ENCODE data around the gene EXOSC2. TPM values are rescaled to one million over a fixed set of nuclear protein-coding genes. Genes with fewer than 3 reads are reported as not detected.

Gene EXOSC2
- total RNA-seq, 4 donors from 2014 or later: 16.9 to 46.6 (median 22.6) TPM

- no peak for TF ChIP-seq CTCF (IDR thresholded peaks at IDR 0.05)
- DNase-seq (ENCODE audit: low spot score) (no peak), ATAC-seq (ENCODE audit: low FRiP score) (no peak)
Observed at GRCh38 chr9:130735566-130735965, 42.0 kb downstream of the EXOSC2 start.

GRCh38 chr9:130736834-130737233 lies 43.3 kb downstream of the EXOSC2 start:
- no peak for ATAC-seq (ENCODE audit: low FRiP score)
- no peak for TF ChIP-seq CTCF (IDR thresholded peaks at IDR 0.05)
- DNase-seq (ENCODE audit: low spot score): no peak

- DNase-seq (ENCODE audit: low spot score) (no peak), ATAC-seq (ENCODE audit: low FRiP score) (no peak)
- no peak for TF ChIP-seq CTCF (IDR thresholded peaks at IDR 0.05)
Observed at GRCh38 chr9:130738281-130738680, 44.7 kb downstream of the EXOSC2 start.

GRCh38 chr9:130739081-130739480 lies 45.5 kb downstream of the EXOSC2 start:
- ATAC-seq (ENCODE audit: low FRiP score): no peak
- TF ChIP-seq CTCF (IDR thresholded peaks at IDR 0.05): no peak
- no peak for DNase-seq (ENCODE audit: low spot score)

- TF ChIP-seq CTCF (IDR thresholded peaks at IDR 0.05): no peak
- no peak for ATAC-seq (ENCODE audit: low FRiP score)
- DNase-seq (ENCODE audit: low spot score): no peak
Observed at GRCh38 chr9:130740218-130741023, 46.8 kb downstream of the EXOSC2 start.

- ATAC-seq (ENCODE audit: low FRiP score) (no peak), DNase-seq (ENCODE audit: low spot score) (no peak)
- TF ChIP-seq CTCF (IDR thresholded peaks at IDR 0.05): no peak
Observed at GRCh38 chr9:130741024-130741305, 47.4 kb downstream of the EXOSC2 start.

GRCh38 chr9:130741831-130742449 lies 48.4 kb downstream of the EXOSC2 start:
- ATAC-seq (ENCODE audit: low FRiP score): no peak
- no peak for TF ChIP-seq CTCF (IDR thresholded peaks at IDR 0.05)
- DNase-seq (ENCODE audit: low spot score): no peak
